HepG2 (cell line): Measurements from ENCODE around the gene ANKLE1. TPM values are rescaled to one million over a fixed set of nuclear protein-coding genes. Genes with fewer than 3 reads are reported as not detected.

ENCODE experiments used
- ATAC-seq: fragments of 200-7000 bp; cut with Tn5 transposase; 3 replicates; pipeline ENCODE4 v1.9.1; 2020; ENCODE audit warnings: mild to moderate bottlenecking, moderate library complexity
- BruUV-seq: library from RNA; stranded (reverse); fragments of 400-500 nt; replicated peaks from 2 replicates; lab custom pipeline; 2021; lab: Mats Ljungman, UMichigan
- CTCF ChIA-PET: fragments of 300-600 bp; formaldehyde crosslinking; extraction: SDS; loops from one replicate; lab custom pipeline; 2021; ENCODE audit warnings: low total read pairs, inconsistent platforms, low intra/inter-chr PET ratio; lab: Yijun Ruan, JAX
- POLR2A ChIA-PET: fragments of 350-600 bp; sonication (Branson Sonifier 250); formaldehyde crosslinking; loops from one replicate; lab custom pipeline; 2020; ENCODE audit warnings: antibody characterized with exemption, inconsistent platforms; lab: Yijun Ruan, JAX
- DNase-seq: peaks from one replicate; pipeline ENCODE4 v3.0.0-alpha.2; 2015; ENCODE audit warnings: low spot score
- FAIRE-seq: peaks from 3 replicates; lab custom pipeline; 2011; peaks lifted over from hg19 to GRCh38; lab: Jason Lieb, UNC
- H2AFZ ChIP-seq: one replicate; pipeline ENCODE4 v1.6.1; 2011; ENCODE audit warnings: low read length, inconsistent platforms
- H3K27ac ChIP-seq: fragments of 300-600 bp; 3 replicates; pipeline ENCODE4 v1.8.0; 2011; ENCODE audit warnings: mixed run types, mild to moderate bottlenecking, mixed read lengths, low read length, inconsistent platforms; ENCODE audit not compliant: insufficient read depth; ENCODE audit errors: extremely low read length
- H3K27me3 ChIP-seq, 2 experiments: fragments of 200-600 bp in 1 of 2; 2 replicates in 1 of 2; 3 replicates in 1 of 2; pipeline versions ENCODE4 v1.6.0 to v1.8.0; 2011; ENCODE audit warnings: low read length in 2 of 2, mild to moderate bottlenecking in 2 of 2, moderate library complexity in 2 of 2, inconsistent platforms in 1 of 2; ENCODE audit not compliant: insufficient read depth in 2 of 2, control insufficient read depth in 1 of 2
- H3K36me3 ChIP-seq, 2 experiments: fragments of 200-600 bp in 1 of 2; replicated peaks in 1 of 2; 2 replicates in 1 of 2; 3 replicates in 1 of 2; pipeline versions ENCODE4 v1.5.1 to v1.8.0; 2011; ENCODE audit warnings: low read length in 2 of 2, inconsistent platforms in 1 of 2; ENCODE audit not compliant: insufficient read depth in 2 of 2, control insufficient read depth in 1 of 2
- H3K4me1 ChIP-seq: 2 replicates; pipeline ENCODE4 v1.5.1; 2012; ENCODE audit warnings: low read length, inconsistent platforms; ENCODE audit not compliant: insufficient read depth
- H3K4me2 ChIP-seq: 2 replicates; pipeline ENCODE4 v1.6.0; 2011; ENCODE audit warnings: low read depth, low read length, inconsistent platforms
- H3K4me3 ChIP-seq, 3 experiments: fragments of 200-600 bp in 1 of 3; sonication (generic), shearing (Covaris generic) in 1 of 3; replicated peaks in 1 of 3; 2 replicates each; pipeline ENCODE4 v1.5.1; 2011 to 2016; ENCODE audit warnings: low read length in 3 of 3, inconsistent platforms in 2 of 3, low read depth in 2 of 3, mild to moderate bottlenecking in 2 of 3, control low read depth in 1 of 3, mixed read lengths in 1 of 3; ENCODE audit not compliant: insufficient read depth in 1 of 3
- H3K79me2 ChIP-seq: one replicate; pipeline ENCODE4 v1.6.1; 2011; ENCODE audit warnings: low read length, inconsistent platforms; ENCODE audit not compliant: insufficient read depth
- H3K9ac ChIP-seq: 2 replicates; pipeline ENCODE4 v1.6.0; 2011; ENCODE audit warnings: mild to moderate bottlenecking, low read depth, low read length, inconsistent platforms; ENCODE audit not compliant: insufficient read depth
- H3K9me3 ChIP-seq: 2 replicates; pipeline ENCODE4 v1.5.1; 2012; ENCODE audit warnings: mild to moderate bottlenecking, low read length
- H4K20me1 ChIP-seq: 2 replicates; pipeline ENCODE4 v1.6.0; 2011; ENCODE audit warnings: inconsistent platforms, mild to moderate bottlenecking, low read length, moderate library complexity; ENCODE audit not compliant: insufficient read depth
- DMAP1 ChIP-seq: IDR thresholded peaks from 2 replicates; pipeline ENCODE4 v1.6.1; 2016
- HNRNPL ChIP-seq: fragments of 200-400 bp; formaldehyde crosslinking; IDR thresholded peaks from 2 replicates; pipeline ENCODE4 v1.6.1; 2017; ENCODE audit warnings: mild to moderate bottlenecking, low read depth, low read length
- SCMH1 ChIP-seq: sonication (generic); formaldehyde crosslinking; IDR thresholded peaks from 2 replicates; pipeline ENCODE4 v1.9.0; 2021; ENCODE audit warnings: missing genetic modification reagents, mild to moderate bottlenecking, borderline replicate concordance
- SRF ChIP-seq: IDR thresholded peaks from 2 replicates; pipeline ENCODE4 v1.6.1; 2011; ENCODE audit warnings: mild to moderate bottlenecking, low read depth, low read length, moderate library complexity
- ZBTB7B ChIP-seq: sonication (generic); formaldehyde crosslinking; IDR thresholded peaks from 2 replicates; pipeline ENCODE4 v1.4.0; 2020; ENCODE audit warnings: missing genetic modification reagents
- WGBS: methylation state at CpG from one replicate; pipeline ENCODE4 v1.1.6; 2017; ENCODE audit warnings: low lambda C conversion rate; 5-methylcytosine and 5-hydroxymethylcytosine counted together
- in situ Hi-C: cut with HindIII; loops from 2 replicates; pipeline ENCODE4 v1.10.0; 2017; ENCODE audit warnings: low pct_unique_long_range_greater_than_20kb; ENCODE audit not compliant: extremely low pct_ligation_motif_present
- intact Hi-C: fragments of 100-400 bp; cut with micrococcal nuclease; formaldehyde crosslinking; loops from one replicate; pipeline ENCODE4 v1.10.0; 2022; ENCODE audit not compliant: unreplicated experiment
- polyA plus RNA-seq, 8 experiments: library from polyadenylated mRNA; depleted of rRNA in 3 of 8; stranded (reverse) in 7 of 8; unstranded in 1 of 8; fragments of >200 nt; fragmentation: Illumina TruSeq in 4 of 8; extraction: Trizol in 4 of 8; gene quantifications; 2 replicates each; pipeline versions ENCODE4 v1.2.1 to v1.2.3, GENCODE V29; 2011 to 2016; ENCODE audit warnings: low read depth in 4 of 8, missing spikeins in 1 of 8, mixed read lengths in 1 of 8; ENCODE audit not compliant: insufficient read depth in 1 of 8
- total RNA-seq, 5 experiments: library from RNA; depleted of rRNA; stranded (reverse); fragments of >200 nt; fragmentation: Illumina TruSeq; extraction: Trizol; gene quantifications; 2 replicates each; pipeline ENCODE4 v1.2.3, GENCODE V29; 2016; ENCODE audit warnings: low read depth in 1 of 5
- TF ChIP-seq, protein P1 (sequence below): sonication (generic); formaldehyde crosslinking; conservative IDR thresholded peaks from 2 replicates; pipeline ENCODE4 v1.8.0; 2022; ENCODE audit warnings: mild to moderate bottlenecking, moderate library complexity, missing genetic modification reagents
- TF ChIP-seq, protein P2 (sequence below): IDR thresholded peaks from 2 replicates; pipeline ENCODE4 v1.6.1; 2012; ENCODE audit warnings: inconsistent platforms
- TF ChIP-seq, protein P3 (sequence below): sonication (generic); formaldehyde crosslinking; IDR thresholded peaks from 2 replicates; pipeline ENCODE4 v1.5.1; 2020; ENCODE audit warnings: mild to moderate bottlenecking, missing genetic modification reagents, moderate library complexity
- TF ChIP-seq, protein P4 (sequence below): sonication (generic); formaldehyde crosslinking; IDR thresholded peaks from 2 replicates; pipeline ENCODE4 v1.9.0; 2022; ENCODE audit warnings: low read depth, missing genetic modification reagents

ANKLE1 gene
- total and polyA plus RNA-seq, 2 of the 13 experiments (the other 11 are each of a cell fraction or from before 2014, with no cell fraction given) = 0.69 to 1.5 TPM

DNA sequence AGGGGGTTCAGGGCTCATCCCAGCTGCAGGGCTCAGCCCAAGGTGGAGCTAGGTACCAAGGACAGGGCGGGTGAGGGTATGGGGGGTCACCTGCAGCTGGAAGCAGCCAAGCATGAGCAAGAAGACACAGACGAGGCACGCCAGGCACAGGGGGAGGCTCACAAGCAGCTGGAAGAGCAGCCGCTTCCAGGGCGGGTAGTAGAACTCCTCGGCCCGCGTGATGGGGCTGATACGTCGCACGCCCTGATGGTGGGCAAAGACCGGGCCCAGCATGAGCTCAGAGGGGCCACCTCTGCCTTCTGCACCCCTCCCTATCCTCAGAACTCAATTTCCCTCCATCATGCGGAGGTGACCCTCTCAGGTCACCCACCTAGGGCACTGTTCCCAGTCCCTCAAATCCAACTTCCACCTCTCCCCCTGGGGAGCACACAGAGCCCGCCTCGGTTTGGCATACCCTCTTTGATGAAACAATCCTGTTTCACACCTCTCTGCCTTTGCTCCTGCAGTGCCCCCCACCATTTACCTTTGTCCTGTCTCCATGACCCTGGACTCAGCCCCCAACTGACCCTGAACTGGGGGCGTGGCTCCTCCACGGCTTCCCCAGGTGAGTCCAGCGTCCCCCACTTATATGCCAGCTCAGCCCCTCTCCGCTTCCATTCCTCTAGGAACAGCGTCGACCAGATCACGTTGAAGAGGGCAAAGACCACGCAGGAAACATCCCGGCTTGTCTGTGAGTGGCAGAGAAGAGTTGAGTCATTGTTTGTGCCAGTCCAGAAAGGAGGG, 48.8 kb downstream of the ANKLE1 start:
- BruUV-seq = no TSS peak
- in situ Hi-C loops = no loop called here
- CTCF ChIA-PET = no interaction called here
- TF ChIP-seq, protein P1, sequence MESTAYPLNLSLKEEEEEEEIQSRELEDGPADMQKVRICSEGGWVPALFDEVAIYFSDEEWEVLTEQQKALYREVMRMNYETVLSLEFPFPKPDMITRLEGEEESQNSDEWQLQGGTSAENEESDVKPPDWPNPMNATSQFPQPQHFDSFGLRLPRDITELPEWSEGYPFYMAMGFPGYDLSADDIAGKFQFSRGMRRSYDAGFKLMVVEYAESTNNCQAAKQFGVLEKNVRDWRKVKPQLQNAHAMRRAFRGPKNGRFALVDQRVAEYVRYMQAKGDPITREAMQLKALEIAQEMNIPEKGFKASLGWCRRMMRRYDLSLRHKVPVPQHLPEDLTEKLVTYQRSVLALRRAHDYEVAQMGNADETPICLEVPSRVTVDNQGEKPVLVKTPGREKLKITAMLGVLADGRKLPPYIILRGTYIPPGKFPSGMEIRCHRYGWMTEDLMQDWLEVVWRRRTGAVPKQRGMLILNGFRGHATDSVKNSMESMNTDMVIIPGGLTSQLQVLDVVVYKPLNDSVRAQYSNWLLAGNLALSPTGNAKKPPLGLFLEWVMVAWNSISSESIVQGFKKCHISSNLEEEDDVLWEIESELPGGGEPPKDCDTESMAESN (CRISPR knock-in tag) = 0 out of 2 replicates have a peak, but pooled peaks have one; percentile 23
- TF ChIP-seq, protein P2, sequence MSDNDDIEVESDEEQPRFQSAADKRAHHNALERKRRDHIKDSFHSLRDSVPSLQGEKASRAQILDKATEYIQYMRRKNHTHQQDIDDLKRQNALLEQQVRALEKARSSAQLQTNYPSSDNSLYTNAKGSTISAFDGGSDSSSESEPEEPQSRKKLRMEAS = peak; percentile 24; the same call in 1 of the 2 replicates
- TF ChIP-seq SRF (no peak), DMAP1 (CRISPR knock-in tag) (no peak), ZBTB7B (CRISPR knock-in tag) (no peak), SCMH1 (no peak), HNRNPL (peak; percentile 66; the same call in 1 of the 2 replicates)
- TF ChIP-seq, protein P3, sequence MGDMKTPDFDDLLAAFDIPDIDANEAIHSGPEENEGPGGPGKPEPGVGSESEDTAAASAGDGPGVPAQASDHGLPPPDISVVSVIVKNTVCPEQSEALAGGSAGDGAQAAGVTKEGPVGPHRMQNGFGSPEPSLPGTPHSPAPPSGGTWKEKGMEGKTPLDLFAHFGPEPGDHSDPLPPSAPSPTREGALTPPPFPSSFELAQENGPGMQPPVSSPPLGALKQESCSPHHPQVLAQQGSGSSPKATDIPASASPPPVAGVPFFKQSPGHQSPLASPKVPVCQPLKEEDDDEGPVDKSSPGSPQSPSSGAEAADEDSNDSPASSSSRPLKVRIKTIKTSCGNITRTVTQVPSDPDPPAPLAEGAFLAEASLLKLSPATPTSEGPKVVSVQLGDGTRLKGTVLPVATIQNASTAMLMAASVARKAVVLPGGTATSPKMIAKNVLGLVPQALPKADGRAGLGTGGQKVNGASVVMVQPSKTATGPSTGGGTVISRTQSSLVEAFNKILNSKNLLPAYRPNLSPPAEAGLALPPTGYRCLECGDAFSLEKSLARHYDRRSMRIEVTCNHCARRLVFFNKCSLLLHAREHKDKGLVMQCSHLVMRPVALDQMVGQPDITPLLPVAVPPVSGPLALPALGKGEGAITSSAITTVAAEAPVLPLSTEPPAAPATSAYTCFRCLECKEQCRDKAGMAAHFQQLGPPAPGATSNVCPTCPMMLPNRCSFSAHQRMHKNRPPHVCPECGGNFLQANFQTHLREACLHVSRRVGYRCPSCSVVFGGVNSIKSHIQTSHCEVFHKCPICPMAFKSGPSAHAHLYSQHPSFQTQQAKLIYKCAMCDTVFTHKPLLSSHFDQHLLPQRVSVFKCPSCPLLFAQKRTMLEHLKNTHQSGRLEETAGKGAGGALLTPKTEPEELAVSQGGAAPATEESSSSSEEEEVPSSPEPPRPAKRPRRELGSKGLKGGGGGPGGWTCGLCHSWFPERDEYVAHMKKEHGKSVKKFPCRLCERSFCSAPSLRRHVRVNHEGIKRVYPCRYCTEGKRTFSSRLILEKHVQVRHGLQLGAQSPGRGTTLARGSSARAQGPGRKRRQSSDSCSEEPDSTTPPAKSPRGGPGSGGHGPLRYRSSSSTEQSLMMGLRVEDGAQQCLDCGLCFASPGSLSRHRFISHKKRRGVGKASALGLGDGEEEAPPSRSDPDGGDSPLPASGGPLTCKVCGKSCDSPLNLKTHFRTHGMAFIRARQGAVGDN (CRISPR knock-in tag) = peak; percentile 34; the same call in 1 of the 2 replicates
- TF ChIP-seq, protein P4, sequence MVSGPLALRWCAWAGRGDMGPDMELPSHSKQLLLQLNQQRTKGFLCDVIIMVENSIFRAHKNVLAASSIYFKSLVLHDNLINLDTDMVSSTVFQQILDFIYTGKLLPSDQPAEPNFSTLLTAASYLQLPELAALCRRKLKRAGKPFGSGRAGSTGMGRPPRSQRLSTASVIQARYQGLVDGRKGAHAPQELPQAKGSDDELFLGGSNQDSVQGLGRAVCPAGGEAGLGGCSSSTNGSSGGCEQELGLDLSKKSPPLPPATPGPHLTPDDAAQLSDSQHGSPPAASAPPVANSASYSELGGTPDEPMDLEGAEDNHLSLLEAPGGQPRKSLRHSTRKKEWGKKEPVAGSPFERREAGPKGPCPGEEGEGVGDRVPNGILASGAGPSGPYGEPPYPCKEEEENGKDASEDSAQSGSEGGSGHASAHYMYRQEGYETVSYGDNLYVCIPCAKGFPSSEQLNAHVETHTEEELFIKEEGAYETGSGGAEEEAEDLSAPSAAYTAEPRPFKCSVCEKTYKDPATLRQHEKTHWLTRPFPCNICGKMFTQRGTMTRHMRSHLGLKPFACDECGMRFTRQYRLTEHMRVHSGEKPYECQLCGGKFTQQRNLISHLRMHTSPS (CRISPR knock-in tag) = peak; percentile 90; the same call in 1 of the 2 replicates

More for the DNA sequence above, 48.8 kb downstream of the ANKLE1 start:
- 0 out of 2 replicates have a peak overlapping the region, but pooled peaks have one; percentile 12 for H3K4me2 ChIP-seq
- H2AFZ ChIP-seq = no peak overlapping the region
- no peak overlapping the region for H3K27ac ChIP-seq
- H3K9me3 ChIP-seq = no peaks in the 10 kb centered on the region
- FAIRE-seq (no peak), ATAC-seq (no peak), DNase-seq (no peak)
- no peak overlapping the region for H3K4me3 ChIP-seq
- POLR2A ChIA-PET = no interaction called here
- H3K79me2 ChIP-seq = no peaks in the 10 kb centered on the region
- no peaks in the 10 kb centered on the region for H4K20me1 ChIP-seq
- 49% methylated on average over 16 of the region's 24 CpGs for WGBS
- H3K27me3 ChIP-seq = no peaks in the 10 kb centered on the region
- intact Hi-C loops = no loop called here
- H3K36me3 ChIP-seq = no peaks in the 10 kb centered on the region
- peaks cover 31% of the 10 kb centered on the region for H3K4me1 ChIP-seq
- no peak overlapping the region for H3K9ac ChIP-seq
